K562 (cell line): Measurements from ENCODE around the gene ARMC7. TPM values are rescaled to one million over a fixed set of nuclear protein-coding genes. Genes with fewer than 3 reads are reported as not detected.

Source experiments
- ATAC-seq: fragments of 200-7000 bp; cut with Tn5 transposase; 3 replicates; pipeline ENCODE4 v1.9.1; 2020; ENCODE audit warnings: moderate library complexity
- BruUV-seq: library from RNA; stranded (reverse); fragments of 400-500 nt; replicated peaks from 2 replicates; lab custom pipeline; 2021; lab: Mats Ljungman, UMichigan
- CTCF ChIA-PET: fragments of 300-600 bp; formaldehyde crosslinking; extraction: SDS; loops from one replicate; lab custom pipeline; 2021; ENCODE audit warnings: low intra/inter-chr PET ratio; lab: Yijun Ruan, JAX
- POLR2A ChIA-PET: fragments of 300-600, 350-650 bp; sonication (Branson Sonifier 250); formaldehyde crosslinking; extraction: SDS; loops from one replicate; lab custom pipeline; 2021; ENCODE audit warnings: antibody characterized with exemption, inconsistent platforms; lab: Yijun Ruan, JAX
- DNase-seq, 4 experiments: peaks; one replicate each; pipeline versions ENCODE4 v3.0.0 to v3.0.0-alpha.2; 2011 to 2018; ENCODE audit warnings: low spot score in 3 of 4, mixed read lengths in 3 of 4; ENCODE audit errors: extremely low read depth in 1 of 4
- FAIRE-seq: peaks from 2 replicates; lab custom pipeline; 2011; peaks lifted over from hg19 to GRCh38; lab: Jason Lieb, UNC
- H2AFZ ChIP-seq: 2 replicates; pipeline ENCODE4 v1.6.0; 2011; ENCODE audit warnings: low read depth, low read length, control low read depth, inconsistent platforms
- H3K27ac ChIP-seq: fragments of 200-600 bp; 3 replicates; pipeline ENCODE4 v1.8.0; 2011; ENCODE audit warnings: low read depth, mild to moderate bottlenecking, control low read depth, inconsistent platforms, low read length, moderate library complexity, mixed read lengths; ENCODE audit errors: extremely low read depth
- H3K27me3 ChIP-seq, 2 experiments: fragments of 300-600 bp in 1 of 2; 2 replicates in 1 of 2; 3 replicates in 1 of 2; pipeline versions ENCODE4 v1.6.0 to v1.8.0; 2011; ENCODE audit warnings: inconsistent platforms in 2 of 2, low read length in 2 of 2, mild to moderate bottlenecking in 1 of 2, mixed read lengths in 1 of 2, moderate library complexity in 1 of 2; ENCODE audit not compliant: control insufficient read depth in 2 of 2, insufficient read depth in 2 of 2
- H3K36me3 ChIP-seq: fragments of 300-600 bp; 3 replicates; pipeline ENCODE4 v1.8.0; 2011; ENCODE audit warnings: mild to moderate bottlenecking, low read length, inconsistent platforms; ENCODE audit not compliant: control insufficient read depth, insufficient read depth
- H3K4me1 ChIP-seq, 2 experiments: fragments of 200-600 bp in 1 of 2; replicated peaks in 1 of 2; 2 replicates in 1 of 2; 3 replicates in 1 of 2; pipeline versions ENCODE4 v1.5.1 to v1.8.0; 2011; ENCODE audit warnings: inconsistent platforms in 2 of 2, low read length in 2 of 2, mild to moderate bottlenecking in 1 of 2, mixed read lengths in 1 of 2, moderate library complexity in 1 of 2; ENCODE audit not compliant: control insufficient read depth in 2 of 2, insufficient read depth in 2 of 2
- H3K4me2 ChIP-seq: 2 replicates; pipeline ENCODE4 v1.6.1; 2011; ENCODE audit warnings: low read length, control low read depth, inconsistent platforms, mixed read lengths; ENCODE audit not compliant: insufficient read depth
- H3K4me3 ChIP-seq: fragments of 200-600 bp; sonication (generic), shearing (Covaris generic); 2 replicates; pipeline ENCODE4 v1.5.1; 2016; ENCODE audit warnings: control low read depth, inconsistent platforms
- H3K79me2 ChIP-seq: fragments of 200-600 bp; 3 replicates; pipeline ENCODE4 v1.8.0; 2011; ENCODE audit warnings: low read length, inconsistent platforms; ENCODE audit not compliant: control insufficient read depth, insufficient read depth
- H3K9ac ChIP-seq, 2 experiments: 2 replicates each; pipeline versions ENCODE4 v1.6.0 to v1.6.1; 2011; ENCODE audit warnings: low read depth in 2 of 2, low read length in 2 of 2, control low read depth in 1 of 2, inconsistent platforms in 1 of 2, mild to moderate bottlenecking in 1 of 2, mixed read lengths in 1 of 2; ENCODE audit not compliant: insufficient read depth in 1 of 2
- H3K9me1 ChIP-seq: one replicate; pipeline ENCODE4 v1.6.0; 2011; ENCODE audit warnings: inconsistent platforms, mild to moderate bottlenecking, low read length, moderate library complexity; ENCODE audit not compliant: control insufficient read depth, insufficient read depth
- H3K9me3 ChIP-seq: replicated peaks from 2 replicates; pipeline ENCODE4 v1.5.1; 2011; ENCODE audit warnings: low read depth, low read length, inconsistent platforms; ENCODE audit not compliant: control insufficient read depth, insufficient read depth
- H4K20me1 ChIP-seq: replicated peaks from 2 replicates; pipeline ENCODE4 v1.6.1; 2011; ENCODE audit warnings: low read length, inconsistent platforms, mixed read lengths; ENCODE audit not compliant: control insufficient read depth, insufficient read depth
- KAT2B ChIP-seq: IDR thresholded peaks from one replicate; pipeline ENCODE4 v1.6.1; 2012; ENCODE audit warnings: low read depth, mild to moderate bottlenecking, control low read depth, inconsistent platforms, low read length, moderate library complexity
- MBD2 ChIP-seq: sonication (generic); IDR thresholded peaks from 2 replicates; pipeline ENCODE4 v1.6.1; 2016; ENCODE audit warnings: low read depth, borderline replicate concordance
- MCM5 ChIP-seq: fragments of 450-650 bp; IDR thresholded peaks from 2 replicates; pipeline ENCODE4 v1.6.1; 2016; ENCODE audit warnings: low read depth
- MEF2D ChIP-seq: conservative IDR thresholded peaks from 2 replicates; pipeline ENCODE4 v1.6.1; 2016; ENCODE audit warnings: low read depth, missing genetic modification characterization, missing compliant biosample characterization
- PRMT5 ChIP-seq: sonication (generic); formaldehyde crosslinking; IDR thresholded peaks from 2 replicates; pipeline ENCODE4 v1.5.0; 2020; ENCODE audit warnings: missing genetic modification reagents
- SETDB1 ChIP-seq: IDR thresholded peaks from one replicate; pipeline ENCODE4 v1.6.1; 2012; ENCODE audit warnings: low read length, control low read depth, inconsistent platforms
- STAT5A ChIP-seq: IDR thresholded peaks from 2 replicates; pipeline ENCODE4 v1.6.1; 2012; ENCODE audit warnings: low read length, inconsistent platforms, borderline replicate concordance
- TAF7 ChIP-seq: fragments of 450-650 bp; IDR thresholded peaks from 2 replicates; pipeline ENCODE4 v1.6.1; 2016; ENCODE audit warnings: missing genetic modification characterization, missing compliant biosample characterization
- ZBTB12 ChIP-seq: fragments of 250-450 bp; sonication (Bioruptor Pico); IDR thresholded peaks from 2 replicates; pipeline ENCODE4 v1.4.0; 2020
- ZBTB43 ChIP-seq: sonication (generic); formaldehyde crosslinking; IDR thresholded peaks from 2 replicates; pipeline ENCODE4 v1.8.0; 2023; ENCODE audit warnings: mild to moderate bottlenecking, missing genetic modification reagents
- ZFP36 ChIP-seq: fragments of 150-350 bp; IDR thresholded peaks from 2 replicates; pipeline ENCODE4 v1.6.1; 2018; ENCODE audit warnings: low read length, low read depth; ENCODE audit not compliant: partially characterized antibody
- ZNF143 ChIP-seq: sonication (generic); formaldehyde crosslinking; IDR thresholded peaks from 2 replicates; pipeline ENCODE4 v1.9.0; 2022; ENCODE audit warnings: mild to moderate bottlenecking, missing genetic modification reagents
- ZNF280A ChIP-seq: fragments of 450-650 bp; IDR thresholded peaks from 2 replicates; pipeline ENCODE4 v1.6.1; 2018; ENCODE audit warnings: mild to moderate bottlenecking, low read depth; ENCODE audit not compliant: partially characterized antibody
- ZNF445 ChIP-seq: fragments of 250-450 bp; sonication (Bioruptor Pico); IDR thresholded peaks from 2 replicates; pipeline ENCODE4 v1.4.0; 2020; ENCODE audit warnings: low read depth, mild to moderate bottlenecking, moderate library complexity
- WGBS: fragments of 100-300 bp; shearing (Covaris generic); methylation state at CpG from one replicate; pipeline ENCODE4 v1.1.6; 2016; ENCODE audit warnings: low coverage, mixed read lengths; ENCODE audit not compliant: insufficient coverage; ENCODE audit errors: missing lambda C conversion rate; 5-methylcytosine and 5-hydroxymethylcytosine counted together
- in situ Hi-C: fragments of 300-500 bp; cut with MboI; formaldehyde crosslinking; loops from 4 replicates; pipeline ENCODE4 v1.15.0; 2018; ENCODE audit warnings: inconsistent platforms, mixed read lengths
- intact Hi-C: fragments of 100-400 bp; cut with micrococcal nuclease; formaldehyde crosslinking; loops from 2 replicates; pipeline ENCODE4 v1.14.2; 2022
- polyA plus RNA-seq, 8 experiments: library from polyadenylated mRNA; depleted of rRNA in 4 of 8; stranded (reverse) in 5 of 8; unstranded in 3 of 8; fragments of >200 nt; fragmentation: Nextera tagmentation in 2 of 8; fragmentation: Illumina TruSeq in 1 of 8; extraction: Ambion mirVana in 2 of 8; extraction: Trizol in 1 of 8; gene quantifications; 2 replicates each; pipeline versions ENCODE4 v1.2.1 to v1.2.3, GENCODE V29; 2011 to 2014; ENCODE audit warnings: inconsistent platforms in 1 of 8, missing spikeins in 1 of 8
- total RNA-seq, 7 experiments: library from RNA; depleted of rRNA in 6 of 7; stranded (reverse); fragments of >200 nt in 6 of 7; fragmentation: Illumina TruSeq in 2 of 7; extraction: Trizol in 2 of 7; gene quantifications; 2 replicates each; pipeline versions ENCODE4 v1.2.1 to v1.2.3, GENCODE V29; 2011 to 2021; ENCODE audit warnings: low replicate concordance in 1 of 7
- TF ChIP-seq, protein P1 (sequence below), 2 experiments: IDR thresholded peaks; 2 replicates each; pipeline ENCODE4 v1.6.1; 2011; ENCODE audit warnings: borderline replicate concordance in 1 of 2, control low read depth in 1 of 2, low read depth in 1 of 2, low read length in 1 of 2, mild to moderate bottlenecking in 1 of 2, mixed read lengths in 1 of 2, moderate library complexity in 1 of 2; ENCODE audit not compliant: insufficient read depth in 1 of 2, insufficient read length in 1 of 2, poor library complexity in 1 of 2, severe bottlenecking in 1 of 2; ENCODE audit errors: extremely low read depth in 1 of 2

ARMC7 gene
- total and polyA plus RNA-seq, 9 of the 15 experiments (the other 6 are each of a cell fraction or from before 2014, with no cell fraction given), result 1.4 to 15.2 (median 5.9) TPM

DNA sequence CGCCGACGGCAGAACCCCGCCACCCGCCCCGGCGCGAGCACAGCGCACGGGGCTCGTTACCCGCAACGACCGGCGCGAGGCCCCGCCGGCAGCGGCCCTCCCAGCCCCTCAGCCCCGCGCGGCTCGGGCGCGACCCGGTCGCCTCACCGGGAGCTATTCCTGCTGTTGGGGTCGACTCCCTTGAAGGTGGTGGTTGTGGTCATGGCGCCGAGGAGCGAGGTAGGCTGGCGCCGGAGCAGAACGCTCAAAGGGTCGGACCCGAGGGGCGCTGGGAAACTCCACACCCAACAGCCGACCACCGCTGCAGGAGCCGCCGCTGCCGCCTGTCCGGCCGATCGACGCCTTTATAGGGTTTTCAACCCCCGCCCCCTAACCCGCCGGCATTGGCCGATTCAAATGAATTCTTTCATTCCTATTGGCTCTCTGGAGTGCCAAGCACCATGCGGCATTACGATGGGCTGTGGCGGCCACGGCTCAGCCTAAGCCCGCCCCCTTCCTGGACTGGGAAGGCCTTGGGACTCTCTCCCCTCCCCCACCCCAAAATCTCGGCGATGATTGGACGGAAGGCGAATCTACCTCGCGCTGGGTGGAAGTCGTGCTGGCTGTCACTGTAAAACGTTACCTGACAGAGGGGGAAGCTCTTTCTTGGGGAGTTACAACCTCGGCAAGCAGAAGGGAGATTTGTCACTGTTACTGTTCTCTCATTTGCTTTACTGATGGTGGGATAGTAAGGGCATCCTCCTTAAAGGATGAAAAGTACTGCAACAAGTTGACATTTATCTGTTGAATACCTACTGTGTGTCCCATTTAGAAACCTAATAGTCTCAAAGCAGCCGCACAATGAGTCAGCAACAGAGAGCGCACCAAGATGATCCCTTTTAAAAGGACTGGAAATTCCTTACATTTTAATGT is 44.7 kb downstream of the ARMC7 start, which contains the start of gene JPT1:
JPT1 (minus strand) TSS at position 318 of the 912 bp plus-strand sequence; CDS start at position 203, 115 bp downstream.
- Histone ChIP-seq H3K9me1 (no peaks in the 10 kb centered on the region), H3K36me3 (peaks cover 18% of the 10 kb centered on the region), H3K4me3 (peak within 1 kb of the TSS; percentile 98), H3K9me3 (no peaks in the 10 kb centered on the region), H3K9ac (peak within 1 kb of the TSS; percentile 94 to 100), H3K4me1 (peaks cover 15 to 20% of the 10 kb centered on the region in 2 experiments), H4K20me1 (peaks cover 11% of the 10 kb centered on the region; the same call in 1 of the 2 replicates), H3K79me2 (peaks cover 53% of the 10 kb centered on the region), H3K27ac (peak within 1 kb of the TSS; percentile 94), H2AFZ (peak within 1 kb of the TSS; percentile 91), H3K4me2 (peak within 1 kb of the TSS; percentile 95), H3K27me3 (no peaks in the 10 kb centered on the region)
- WGBS, result 1% methylated on average over 54 of the region's 67 CpGs
- intact Hi-C loops (loop anchor here (1.0 to 5.0 kb wide), 2 partner anchors 44 to 48 kb away; no protein-coding TSS in a partner anchor), in situ Hi-C loops (no loop called here)
- POLR2A ChIA-PET, result interaction anchor here (0.5 to 4.1 kb wide), 40 partner anchors 9 to 388 kb away, joined by 3 to 55 read pairs (median 4); partner anchors contain the start of genes GGA3, MRPS7, NT5C and NUP85
- CTCF ChIA-PET, result no interaction called here
- FAIRE-seq (peak; percentile 95), ATAC-seq (peak; percentile 97), DNase-seq (peak; percentile 97 to 99 (median 99))
- BruUV-seq, result no TSS peak
- no peak for TF ChIP-seq ZNF280A
- no peak for TF ChIP-seq ZNF445 (CRISPR knock-in tag)
- no peak for TF ChIP-seq ZBTB12 (CRISPR knock-in tag)
- no peak; the same call in 1 of the 2 replicates for TF ChIP-seq STAT5A
- 0 out of 2 replicates have a peak, but pooled peaks have one; percentile 4 for TF ChIP-seq ZNF143
- TF ChIP-seq ZBTB43 (CRISPR knock-in tag), result no peak
- TF ChIP-seq MBD2, result peak; percentile 97
- TF ChIP-seq, protein P1, sequence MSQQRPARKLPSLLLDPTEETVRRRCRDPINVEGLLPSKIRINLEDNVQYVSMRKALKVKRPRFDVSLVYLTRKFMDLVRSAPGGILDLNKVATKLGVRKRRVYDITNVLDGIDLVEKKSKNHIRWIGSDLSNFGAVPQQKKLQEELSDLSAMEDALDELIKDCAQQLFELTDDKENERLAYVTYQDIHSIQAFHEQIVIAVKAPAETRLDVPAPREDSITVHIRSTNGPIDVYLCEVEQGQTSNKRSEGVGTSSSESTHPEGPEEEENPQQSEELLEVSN (IDR thresholded peaks at IDR 0.05; ENCODE audit: borderline replicate concordance in 1 of 2, extremely low read depth in 1 of 2, insufficient read depth in 1 of 2, insufficient read length in 1 of 2, low read depth in 1 of 2, low read length in 1 of 2, poor library complexity in 1 of 2, severe bottlenecking in 1 of 2), result peak in 1 of 2 experiments; percentile 55
- no peak for TF ChIP-seq MCM5
- TF ChIP-seq KAT2B, result no peak
- TF ChIP-seq PRMT5 (CRISPR knock-in tag), result no peak
- no peak for TF ChIP-seq MEF2D
- no peak for TF ChIP-seq SETDB1
- peak; percentile 45; the same call in 1 of the 2 replicates for TF ChIP-seq TAF7 (tag)
- no peak for TF ChIP-seq ZFP36
